Measurements from ENCODE around the gene CST8.

GRCh38 chr20:23444859-23445258 is 46.1 kb upstream of the CST8 start:
- TF ChIP-seq FOSL2 (IDR thresholded peaks at IDR 0.05; ENCODE audit: borderline replicate concordance, low read depth) (no peak), RAD21 (IDR thresholded peaks at IDR 0.05; ENCODE audit: low read length) (no peak), CTCF (IDR thresholded peaks at IDR 0.05) (no peak), POLR2AphosphoS5 (IDR thresholded peaks at IDR 0.05; ENCODE audit: low read depth, low read length) (no peak), USF2 (IDR thresholded peaks at IDR 0.05; ENCODE audit: borderline replicate concordance, low read depth, low read length) (no peak)

Measured in SK-N-SH (cell line).